PC-3 (cell line): Measurements from ENCODE around the gene CTNNA2. TPM values are rescaled to one million over a fixed set of nuclear protein-coding genes. Genes with fewer than 3 reads are reported as not detected.

Source experiments
- ATAC-seq: fragments of 200-7000 bp; cut with Tn5 transposase; 2 replicates; pipeline ENCODE4 v1.9.1; 2020; ENCODE audit warnings: mild to moderate bottlenecking, moderate library complexity
- BruUV-seq: library from RNA; stranded (reverse); fragments of 400-500 nt; replicated peaks from 2 replicates; lab custom pipeline; 2021; lab: Mats Ljungman, UMichigan
- CTCF ChIA-PET: fragments of 300-600 bp; sonication (Branson Sonifier 250); formaldehyde crosslinking; loops from one replicate; lab custom pipeline; 2022; ENCODE audit warnings: antibody characterized with exemption; lab: Charles Lee
- POLR2A ChIA-PET: fragments of 300-600 bp; sonication (Branson Sonifier 250); formaldehyde crosslinking; loops from one replicate; lab custom pipeline; 2022; ENCODE audit warnings: antibody characterized with exemption; ENCODE audit not compliant: unreplicated experiment; lab: Charles Lee
- DNase-seq: peaks from one replicate; pipeline ENCODE4 v3.0.0-alpha.2; 2015
- H2AFZ ChIP-seq: fragments of 300-600 bp; sonication (generic); 2 replicates; pipeline ENCODE4 v1.6.0; 2016; ENCODE audit warnings: antibody characterized with exemption, low read length
- H3F3A ChIP-seq: fragments of 300-600 bp; sonication (generic); one replicate; pipeline ENCODE4 v1.6.0; 2017; ENCODE audit warnings: antibody characterized with exemption, low read length, control low read depth, mild to moderate bottlenecking; ENCODE audit not compliant: unreplicated experiment
- H3K27ac ChIP-seq: fragments of 300-600 bp; sonication (generic); 2 replicates; pipeline ENCODE4 v1.5.1; 2016; ENCODE audit warnings: mild to moderate bottlenecking, low read length
- H3K27me3 ChIP-seq: fragments of 300-600 bp; sonication (generic); 2 replicates; pipeline ENCODE4 v1.6.1; 2016; ENCODE audit warnings: low read length, mixed read lengths
- H3K36me3 ChIP-seq: fragments of 300-600 bp; sonication (generic); 2 replicates; pipeline ENCODE4 v1.6.1; 2016; ENCODE audit warnings: low read depth, mixed run types, low read length, mixed read lengths
- H3K4me1 ChIP-seq: fragments of 300-600 bp; sonication (generic); 2 replicates; pipeline ENCODE4 v1.5.1; 2016; ENCODE audit warnings: low read length; ENCODE audit not compliant: insufficient read depth
- H3K4me2 ChIP-seq: fragments of 300-600 bp; sonication (generic); 2 replicates; pipeline ENCODE4 v1.6.0; 2016; ENCODE audit warnings: low read length
- H3K4me3 ChIP-seq: fragments of 300-600 bp; sonication (generic); 2 replicates; pipeline ENCODE4 v1.5.1; 2016; ENCODE audit warnings: mild to moderate bottlenecking, low read length, mixed read lengths
- H3K79me2 ChIP-seq: fragments of 300-600 bp; sonication (generic); 2 replicates; pipeline ENCODE4 v1.6.1; 2017; ENCODE audit warnings: low read length, mixed read lengths
- H3K9ac ChIP-seq: fragments of 300-600 bp; sonication (generic); 2 replicates; pipeline ENCODE4 v1.6.0; 2016; ENCODE audit warnings: mild to moderate bottlenecking, low read length
- H3K9me2 ChIP-seq: fragments of 300-600 bp; sonication (generic); replicated peaks from 2 replicates; pipeline ENCODE4 v1.6.1; 2016; ENCODE audit warnings: mixed run types, low read length, mixed read lengths
- H3K9me3 ChIP-seq: fragments of 300-600 bp; sonication (generic); 2 replicates; pipeline ENCODE4 v1.6.1; 2016; ENCODE audit warnings: low read length, mixed read lengths
- H4K20me1 ChIP-seq: fragments of 300-600 bp; sonication (generic); 2 replicates; pipeline ENCODE4 v1.6.1; 2016; ENCODE audit warnings: low read length, mixed read lengths
- EZH2 ChIP-seq: fragments of 300-600 bp; sonication (generic); IDR thresholded peaks from one replicate; pipeline ENCODE4 v1.6.1; 2017; ENCODE audit warnings: antibody characterized with exemption, mild to moderate bottlenecking, low read length; ENCODE audit not compliant: unreplicated experiment
- EZH2phosphoT487 ChIP-seq: fragments of 300-600 bp; sonication (generic); IDR thresholded peaks from 2 replicates; pipeline ENCODE4 v1.6.1; 2018; ENCODE audit warnings: mild to moderate bottlenecking, antibody characterized with exemption, low read length, borderline replicate concordance
- intact Hi-C: fragments of 100-400 bp; cut with micrococcal nuclease; formaldehyde crosslinking; loops from 2 replicates; pipeline ENCODE4 v1.9.0; 2023
- total RNA-seq: library from RNA; depleted of rRNA; stranded (reverse); fragments of >200 nt; gene quantifications from 2 replicates; pipeline ENCODE4 v1.2.3, GENCODE V29; 2014
- TF ChIP-seq, protein P1 (sequence below): fragments of 300-600 bp; sonication (generic); conservative IDR thresholded peaks from 2 replicates; pipeline ENCODE4 v1.5.1; 2017; ENCODE audit warnings: antibody characterized with exemption, low read depth, mild to moderate bottlenecking, low read length

The CTNNA2 gene
- total RNA-seq, 1 experiment from 2014 or later, result not detected

DNA sequence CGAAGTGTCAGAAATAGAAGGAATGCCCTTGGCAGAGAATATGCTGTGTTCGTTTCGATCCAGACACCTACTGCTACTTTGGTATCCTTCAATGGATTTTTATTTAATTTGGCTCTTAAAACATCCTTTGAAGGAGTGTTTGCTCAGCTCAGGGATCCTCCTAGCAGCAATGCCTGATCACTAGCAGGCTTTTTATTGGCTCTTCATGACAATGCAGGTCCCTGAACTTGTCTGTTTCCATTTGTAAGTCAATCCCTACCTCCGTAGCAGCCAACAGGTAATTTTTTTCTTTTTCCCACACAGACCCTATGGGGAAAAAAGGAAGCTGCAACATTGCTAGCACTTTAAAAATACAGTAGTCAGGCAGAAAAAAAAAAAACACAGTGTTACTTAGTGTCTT is 1157.9 kb downstream of the CTNNA2 start:
- H3K27me3 ChIP-seq, result no peaks in the 10 kb centered on the region
- no TSS peak for BruUV-seq
- no peaks in the 10 kb centered on the region for H3K9me3 ChIP-seq
- no peaks in the 10 kb centered on the region for H3F3A ChIP-seq
- H4K20me1 ChIP-seq, result no peaks in the 10 kb centered on the region
- H3K27ac ChIP-seq, result no peak overlapping the region
- intact Hi-C loops, result no loop called here
- no peaks in the 10 kb centered on the region for H3K4me1 ChIP-seq
- no peak for ATAC-seq
- no peak overlapping the region for H3K4me2 ChIP-seq
- TF ChIP-seq EZH2, result no peak
- TF ChIP-seq EZH2phosphoT487, result no peak
- TF ChIP-seq, protein P1, sequence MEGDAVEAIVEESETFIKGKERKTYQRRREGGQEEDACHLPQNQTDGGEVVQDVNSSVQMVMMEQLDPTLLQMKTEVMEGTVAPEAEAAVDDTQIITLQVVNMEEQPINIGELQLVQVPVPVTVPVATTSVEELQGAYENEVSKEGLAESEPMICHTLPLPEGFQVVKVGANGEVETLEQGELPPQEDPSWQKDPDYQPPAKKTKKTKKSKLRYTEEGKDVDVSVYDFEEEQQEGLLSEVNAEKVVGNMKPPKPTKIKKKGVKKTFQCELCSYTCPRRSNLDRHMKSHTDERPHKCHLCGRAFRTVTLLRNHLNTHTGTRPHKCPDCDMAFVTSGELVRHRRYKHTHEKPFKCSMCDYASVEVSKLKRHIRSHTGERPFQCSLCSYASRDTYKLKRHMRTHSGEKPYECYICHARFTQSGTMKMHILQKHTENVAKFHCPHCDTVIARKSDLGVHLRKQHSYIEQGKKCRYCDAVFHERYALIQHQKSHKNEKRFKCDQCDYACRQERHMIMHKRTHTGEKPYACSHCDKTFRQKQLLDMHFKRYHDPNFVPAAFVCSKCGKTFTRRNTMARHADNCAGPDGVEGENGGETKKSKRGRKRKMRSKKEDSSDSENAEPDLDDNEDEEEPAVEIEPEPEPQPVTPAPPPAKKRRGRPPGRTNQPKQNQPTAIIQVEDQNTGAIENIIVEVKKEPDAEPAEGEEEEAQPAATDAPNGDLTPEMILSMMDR, result no peak
- no peak for DNase-seq
- no peaks in the 10 kb centered on the region for H3K9me2 ChIP-seq
- H3K79me2 ChIP-seq, result no peaks in the 10 kb centered on the region
- no peak overlapping the region for H3K4me3 ChIP-seq
- POLR2A ChIA-PET, result no interaction called here
- no peak overlapping the region for H2AFZ ChIP-seq
- no peak overlapping the region for H3K9ac ChIP-seq
- H3K36me3 ChIP-seq, result no peaks in the 10 kb centered on the region
- CTCF ChIA-PET, result no interaction called here

DNA sequence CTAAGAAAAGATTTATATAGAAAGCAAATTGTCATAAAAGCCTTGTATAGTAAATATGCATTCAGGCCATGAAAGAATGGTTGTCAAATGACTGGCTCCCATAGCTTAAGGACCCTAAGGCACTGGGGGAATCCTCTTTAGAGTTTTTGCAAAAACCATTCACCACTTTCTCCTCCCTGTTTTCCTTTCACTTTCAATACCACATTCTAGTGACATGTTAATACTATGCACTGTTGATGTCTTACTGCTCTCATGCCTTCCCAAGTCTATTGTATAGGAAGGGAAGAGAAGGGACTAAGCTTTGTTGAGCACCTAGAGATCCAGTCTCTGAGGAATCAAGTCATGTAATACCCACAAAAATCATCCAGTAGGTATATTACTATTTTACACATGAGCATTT is 1174.7 kb downstream of the CTNNA2 start:
- Histone ChIP-seq H3F3A (no peaks in the 10 kb centered on the region), H3K27me3 (no peaks in the 10 kb centered on the region), H3K27ac (no peak overlapping the region), H3K9me2 (no peaks in the 10 kb centered on the region), H3K9ac (no peak overlapping the region), H2AFZ (no peak overlapping the region), H3K4me1 (no peaks in the 10 kb centered on the region), H3K36me3 (no peaks in the 10 kb centered on the region), H3K4me3 (no peak overlapping the region), H3K9me3 (peaks cover 6% of the 10 kb centered on the region; the same call in 1 of the 2 replicates), H4K20me1 (no peaks in the 10 kb centered on the region), H3K4me2 (no peak overlapping the region), H3K79me2 (no peaks in the 10 kb centered on the region)
- DNase-seq (no peak), ATAC-seq (no peak)
- intact Hi-C loops, result no loop called here
- ChIA-PET POLR2A (no interaction called here), CTCF (no interaction called here)
- TF ChIP-seq EZH2phosphoT487, result no peak
- TF ChIP-seq, protein P1, result no peak
- no peak for TF ChIP-seq EZH2
- BruUV-seq, result no TSS peak

DNA sequence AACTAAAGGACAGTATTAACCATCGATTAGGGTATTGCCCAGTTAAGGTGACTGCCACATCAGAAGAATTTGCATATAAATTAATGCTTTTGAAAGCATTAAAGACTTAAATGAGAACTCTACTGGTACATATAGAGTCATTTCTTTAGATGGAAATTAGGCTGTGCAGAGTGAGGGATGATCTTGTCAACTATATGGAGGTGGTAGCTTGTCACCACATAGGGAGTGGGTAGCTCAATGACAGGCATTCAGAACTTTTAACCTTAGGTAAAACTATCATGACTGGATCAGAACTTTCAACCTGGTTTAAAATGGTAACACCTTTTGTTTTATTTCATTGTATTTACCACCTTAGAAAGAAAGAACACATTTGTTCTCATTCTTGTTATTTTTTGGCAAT is 1176.3 kb downstream of the CTNNA2 start:
- no peak overlapping the region for H3K27ac ChIP-seq

More for the DNA sequence above, 1176.3 kb downstream of the CTNNA2 start:
- DNase-seq (no peak), ATAC-seq (no peak)
- Histone ChIP-seq H3F3A (no peaks in the 10 kb centered on the region), H2AFZ (no peak overlapping the region), H3K27me3 (no peaks in the 10 kb centered on the region), H3K4me2 (no peak overlapping the region), H3K4me3 (no peak overlapping the region), H3K9me3 (peaks cover 6% of the 10 kb centered on the region; the same call in 1 of the 2 replicates), H3K9ac (no peak overlapping the region), H3K36me3 (no peaks in the 10 kb centered on the region), H3K9me2 (no peaks in the 10 kb centered on the region), H3K4me1 (no peaks in the 10 kb centered on the region), H4K20me1 (no peaks in the 10 kb centered on the region), H3K79me2 (no peaks in the 10 kb centered on the region)
- TF ChIP-seq, protein P1, result no peak
- TF ChIP-seq EZH2phosphoT487, result no peak
- no peak for TF ChIP-seq EZH2
- no TSS peak for BruUV-seq
- intact Hi-C loops, result no loop called here
- CTCF ChIA-PET, result no interaction called here
- POLR2A ChIA-PET, result no interaction called here
